Measurements from ENCODE around the gene SPIRE1.
A peak's percentile ranks its signal among the peaks of the same experiment; 100 is the strongest.
"Not testable (repeated sequence)": the region's sequence is repeated elsewhere in the genome, so short reads cannot be mapped to it uniquely, and the experiment has no call there.

The SPIRE1 gene

GRCh38 chr18:12417687-12418086, 240.2 kb downstream of the SPIRE1 start:
- no peak for TF ChIP-seq JUND (IDR thresholded peaks at IDR 0.05; ENCODE audit: low read depth)
- in situ Hi-C loops (cut with HindIII; ENCODE audit: low pct_unique_long_range_greater_than_20kb, low sequenced_read_pairs), result no loop called here
- no peak for DNase-seq (ENCODE audit: low read depth in 1 of 2, low spot score in 1 of 2)

GRCh38 chr18:12416098-12416729, 241.7 kb downstream of the SPIRE1 start:
- DNase-seq (ENCODE audit: low read depth in 1 of 2, low spot score in 1 of 2), result no peak
- no peak for TF ChIP-seq JUND (IDR thresholded peaks at IDR 0.05; ENCODE audit: low read depth)
- in situ Hi-C loops (cut with HindIII; ENCODE audit: low pct_unique_long_range_greater_than_20kb, low sequenced_read_pairs), result no loop called here

GRCh38 chr18:12411456-12411855, 246.5 kb downstream of the SPIRE1 start:
- in situ Hi-C loops (cut with HindIII; ENCODE audit: low pct_unique_long_range_greater_than_20kb, low sequenced_read_pairs), result no loop called here
- TF ChIP-seq JUND (IDR thresholded peaks at IDR 0.05; ENCODE audit: low read depth), result no peak
- no peak for DNase-seq (ENCODE audit: low read depth in 1 of 2, low spot score in 1 of 2)

GRCh38 chr18:12410747-12411146, 247.2 kb downstream of the SPIRE1 start:
- peak in 1 of 2 experiments; percentile 62 for DNase-seq (ENCODE audit: low read depth in 1 of 2, low spot score in 1 of 2)
- in situ Hi-C loops (cut with HindIII; ENCODE audit: low pct_unique_long_range_greater_than_20kb, low sequenced_read_pairs), result not testable (repeated sequence)

GRCh38 chr18:12410081-12410481, 247.8 kb downstream of the SPIRE1 start:
- in situ Hi-C loops (cut with HindIII; ENCODE audit: low pct_unique_long_range_greater_than_20kb, low sequenced_read_pairs), result no loop called here
- no peak for DNase-seq (ENCODE audit: low read depth in 1 of 2, low spot score in 1 of 2)
- TF ChIP-seq JUND (IDR thresholded peaks at IDR 0.05; ENCODE audit: low read depth), result no peak

- TF ChIP-seq JUND (IDR thresholded peaks at IDR 0.05; ENCODE audit: low read depth), result no peak
- DNase-seq (ENCODE audit: low read depth in 1 of 2, low spot score in 1 of 2), result no peak
- in situ Hi-C loops (cut with HindIII; ENCODE audit: low pct_unique_long_range_greater_than_20kb, low sequenced_read_pairs), result no loop called here
These were observed 248.4 kb downstream of the SPIRE1 start for GRCh38 chr18:12409469-12409868.

- no peak for TF ChIP-seq JUND (IDR thresholded peaks at IDR 0.05; ENCODE audit: low read depth)
- no peak for DNase-seq (ENCODE audit: low read depth in 1 of 2, low spot score in 1 of 2)
- in situ Hi-C loops (cut with HindIII; ENCODE audit: low pct_unique_long_range_greater_than_20kb, low sequenced_read_pairs), result no loop called here
These were observed 249.5 kb downstream of the SPIRE1 start for GRCh38 chr18:12408247-12408869.

GRCh38 chr18:12406371-12407111, 251.4 kb downstream of the SPIRE1 start:
- in situ Hi-C loops (cut with HindIII; ENCODE audit: low pct_unique_long_range_greater_than_20kb, low sequenced_read_pairs), result no loop called here
- TF ChIP-seq JUND (IDR thresholded peaks at IDR 0.05; ENCODE audit: low read depth), result no peak

GRCh38 chr18:12405066-12405465, 252.8 kb downstream of the SPIRE1 start:
- TF ChIP-seq JUND (IDR thresholded peaks at IDR 0.05; ENCODE audit: low read depth), result no peak
- DNase-seq (ENCODE audit: low read depth in 1 of 2, low spot score in 1 of 2), result no peak
- in situ Hi-C loops (cut with HindIII; ENCODE audit: low pct_unique_long_range_greater_than_20kb, low sequenced_read_pairs), result no loop called here

More at GRCh38 chr18:12406371-12407111, 251.4 kb downstream of the SPIRE1 start:
- DNase-seq (ENCODE audit: low read depth in 1 of 2, low spot score in 1 of 2), result no peak

GRCh38 chr18:12403601-12404506, 254.1 kb downstream of the SPIRE1 start:
- no peak for DNase-seq (ENCODE audit: low read depth in 1 of 2, low spot score in 1 of 2)
- in situ Hi-C loops (cut with HindIII; ENCODE audit: low pct_unique_long_range_greater_than_20kb, low sequenced_read_pairs), result no loop called here
- TF ChIP-seq JUND (IDR thresholded peaks at IDR 0.05; ENCODE audit: low read depth), result no peak

- TF ChIP-seq JUND (IDR thresholded peaks at IDR 0.05; ENCODE audit: low read depth), result no peak
- no peak for DNase-seq (ENCODE audit: low read depth in 1 of 2, low spot score in 1 of 2)
- in situ Hi-C loops (cut with HindIII; ENCODE audit: low pct_unique_long_range_greater_than_20kb, low sequenced_read_pairs), result no loop called here
These were observed 256.0 kb downstream of the SPIRE1 start for GRCh38 chr18:12401881-12402280.

GRCh38 chr18:12399231-12399630, 258.7 kb downstream of the SPIRE1 start:
- no peak for DNase-seq (ENCODE audit: low read depth in 1 of 2, low spot score in 1 of 2)
- in situ Hi-C loops (cut with HindIII; ENCODE audit: low pct_unique_long_range_greater_than_20kb, low sequenced_read_pairs), result no loop called here
- no peak for TF ChIP-seq JUND (IDR thresholded peaks at IDR 0.05; ENCODE audit: low read depth)
